Embryonic facial prominence (tissue), 1 donor: ENCODE data around the gene RNASE13.
"Not testable (repeated sequence)": the region's sequence is repeated elsewhere in the genome, so short reads cannot be mapped to it uniquely, and the experiment has no call there.

Experiments used
- DNase-seq: peaks from one replicate; pipeline ENCODE4 v3.0.0-alpha.2; 2016; ENCODE audit errors: extremely low spot score

The RNASE13 gene

GRCh38 chr14:20989471-20989786, 45.2 kb downstream of the RNASE13 start:
- no peak for DNase-seq

GRCh38 chr14:20988717-20989470, 45.7 kb downstream of the RNASE13 start:
- no peak for DNase-seq

GRCh38 chr14:20986811-20987210, 47.8 kb downstream of the RNASE13 start:
- DNase-seq, result no peak

GRCh38 chr14:20985650-20986049, 49.0 kb downstream of the RNASE13 start:
- DNase-seq, result not testable (repeated sequence)
